ENCODE data around the gene NOL9.
"Not testable (repeated sequence)": the region's sequence is repeated elsewhere in the genome, so short reads cannot be mapped to it uniquely, and the experiment has no call there.

The NOL9 gene

DNA sequence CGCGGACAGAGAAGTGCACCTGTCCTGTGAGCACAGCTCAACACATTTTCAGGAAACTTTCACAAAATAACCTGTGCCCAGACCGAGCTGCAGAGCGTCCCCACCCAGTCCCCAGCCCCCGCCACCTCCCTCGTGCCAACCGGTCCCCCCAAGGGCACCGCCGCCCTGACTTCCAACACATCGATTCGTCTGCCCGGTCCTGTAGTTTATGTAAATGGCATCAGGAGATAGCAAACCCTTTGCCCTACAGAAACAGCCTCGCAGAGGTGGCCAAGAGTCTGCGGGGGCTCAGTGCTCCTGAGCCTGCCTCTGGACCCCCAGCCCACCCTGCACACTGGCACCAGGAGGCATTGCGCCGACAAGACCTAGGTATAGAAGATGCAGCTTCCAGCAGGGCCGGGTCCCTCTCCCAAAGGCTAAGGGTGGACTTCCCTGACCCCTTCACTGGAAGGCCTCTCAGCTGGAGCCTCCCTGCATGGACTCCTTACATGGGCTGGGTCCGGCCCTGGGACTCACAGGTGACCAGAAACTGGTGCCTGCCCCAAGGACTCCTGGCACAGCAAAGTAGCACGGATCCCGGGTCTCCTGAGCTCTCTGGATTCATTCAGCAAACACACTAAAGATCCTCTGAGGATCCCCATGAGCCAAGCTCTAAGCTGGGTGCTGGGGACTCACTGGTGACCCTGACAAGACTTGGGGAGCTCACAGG, 56.3 kb downstream of the NOL9 start:
- Histone ChIP-seq H3K36me3 (ENCODE audit: control insufficient read depth in 2 of 2, insufficient read depth in 2 of 2, low read length in 2 of 2) (no peaks in the 10 kb centered on the region), H3K9me3 (ENCODE audit: control insufficient read depth in 2 of 2, low read length in 2 of 2) (no peaks in the 10 kb centered on the region), H3K27me3 (ENCODE audit: control insufficient read depth in 2 of 2, insufficient read depth in 2 of 2, low read length in 2 of 2) (peaks cover 8 to 9% of the 10 kb centered on the region in 2 donors), H3K4me3 (ENCODE audit: low read length in 2 of 2) (peak overlapping the region; percentile 49 to 66), H3K4me1 (ENCODE audit: control insufficient read depth in 2 of 2, insufficient read depth in 2 of 2, low read length in 2 of 2) (peaks cover 8 to 16% of the 10 kb centered on the region in 2 donors), H3K9ac (ENCODE audit: low read depth in 1 of 2, low read length in 2 of 2) (peak overlapping the region in 1 of 2 donors; percentile 36), H3K27ac (ENCODE audit: low read depth in 2 of 2, low read length in 2 of 2) (no peak overlapping the region)

DNA sequence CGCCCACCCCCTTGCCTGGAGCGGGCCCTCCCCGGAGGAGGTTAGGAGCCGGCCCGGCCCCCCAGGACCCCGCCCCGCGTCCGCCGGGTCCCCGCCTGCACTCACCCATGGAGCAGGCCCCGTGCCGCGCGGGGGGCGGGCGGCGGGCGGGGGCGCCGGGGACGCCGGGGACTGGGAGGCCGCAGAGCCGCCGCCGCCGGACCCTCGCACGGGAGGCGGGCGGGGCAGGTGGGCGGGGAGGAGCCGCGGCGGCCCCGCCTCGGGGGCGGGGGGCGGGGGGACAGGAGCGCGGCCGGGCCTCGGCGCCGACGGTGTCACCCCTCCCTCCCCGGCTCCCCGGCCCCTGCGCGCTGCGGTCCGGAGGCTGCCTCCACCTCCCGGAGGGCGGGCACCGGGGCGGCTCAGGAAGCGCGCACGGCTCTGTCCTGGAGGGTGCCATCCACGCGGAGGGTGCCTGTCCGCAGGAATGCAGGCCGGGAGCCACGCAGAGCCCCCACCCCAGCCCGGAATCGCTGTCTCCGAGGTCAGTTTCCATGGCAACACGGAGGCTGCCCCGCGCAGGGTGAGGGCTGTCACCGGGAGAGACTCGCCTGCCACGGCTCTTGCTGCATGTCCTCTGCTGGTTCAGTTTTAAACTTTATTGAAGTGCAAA, 57.0 kb downstream of the NOL9 start:
- Histone ChIP-seq H3K9me3 (ENCODE audit: control insufficient read depth in 2 of 2, low read length in 2 of 2) (no peaks in the 10 kb centered on the region), H3K4me1 (ENCODE audit: control insufficient read depth in 2 of 2, insufficient read depth in 2 of 2, low read length in 2 of 2) (peaks cover 8 to 16% of the 10 kb centered on the region in 2 donors), H3K27ac (ENCODE audit: low read depth in 2 of 2, low read length in 2 of 2) (no peak overlapping the region), H3K27me3 (ENCODE audit: control insufficient read depth in 2 of 2, insufficient read depth in 2 of 2, low read length in 2 of 2) (peaks cover 8 to 9% of the 10 kb centered on the region in 2 donors), H3K36me3 (ENCODE audit: control insufficient read depth in 2 of 2, insufficient read depth in 2 of 2, low read length in 2 of 2) (no peaks in the 10 kb centered on the region), H3K9ac (ENCODE audit: low read depth in 1 of 2, low read length in 2 of 2) (peak overlapping the region in 1 of 2 donors; percentile 36), H3K4me3 (ENCODE audit: low read length in 2 of 2) (peak overlapping the region; percentile 49 to 66)

DNA sequence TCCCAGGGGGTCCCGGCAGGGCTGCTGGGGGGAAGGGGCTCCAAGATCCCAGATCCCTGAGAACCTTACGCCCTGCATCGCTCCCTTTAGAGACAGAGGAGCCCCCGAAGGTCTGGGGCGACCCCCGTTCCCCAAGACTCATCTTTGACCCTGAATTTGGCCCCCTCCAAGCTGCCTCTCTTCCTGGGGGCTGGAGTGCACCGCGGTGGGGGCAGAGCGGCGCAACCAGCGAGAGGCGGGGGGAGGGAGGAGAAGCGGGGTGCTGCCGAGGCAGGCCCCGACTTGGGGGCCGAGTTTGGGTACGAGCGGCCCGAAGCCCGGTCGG, 57.5 kb downstream of the NOL9 start:
- Histone ChIP-seq H3K4me3 (ENCODE audit: low read length in 2 of 2) (peak overlapping the region in 1 of 2 donors; percentile 19), H3K9ac (ENCODE audit: low read depth in 1 of 2, low read length in 2 of 2) (no peak overlapping the region), H3K4me1 (ENCODE audit: control insufficient read depth in 2 of 2, insufficient read depth in 2 of 2, low read length in 2 of 2) (peaks cover 8 to 11% of the 10 kb centered on the region in 2 donors), H3K36me3 (ENCODE audit: control insufficient read depth in 2 of 2, insufficient read depth in 2 of 2, low read length in 2 of 2) (no peaks in the 10 kb centered on the region), H3K27me3 (ENCODE audit: control insufficient read depth in 2 of 2, insufficient read depth in 2 of 2, low read length in 2 of 2) (peaks cover 8 to 9% of the 10 kb centered on the region in 2 donors), H3K9me3 (ENCODE audit: control insufficient read depth in 2 of 2, low read length in 2 of 2) (no peaks in the 10 kb centered on the region), H3K27ac (ENCODE audit: low read depth in 2 of 2, low read length in 2 of 2) (no peak overlapping the region)

DNA sequence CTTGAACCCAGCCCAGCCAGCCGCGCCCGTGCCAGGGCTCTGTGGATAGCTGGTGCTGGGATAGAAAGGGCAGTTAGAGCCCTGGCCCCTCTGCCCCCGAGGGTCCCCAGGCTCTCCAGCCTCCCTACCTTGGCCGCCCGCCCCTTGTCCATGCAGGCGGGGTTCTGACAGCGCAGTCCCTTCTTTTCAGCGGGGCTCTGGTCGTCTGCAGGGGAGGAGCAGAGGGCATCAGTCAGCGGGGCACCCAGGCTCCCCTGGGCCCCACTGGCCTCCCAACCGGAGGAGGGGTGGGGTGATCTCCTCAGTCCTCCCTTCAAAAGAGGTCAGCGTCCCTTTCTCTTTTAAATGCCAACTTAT, 58.0 kb downstream of the NOL9 start:
- peaks cover 8 to 9% of the 10 kb centered on the region in 2 donors for H3K27me3 ChIP-seq (ENCODE audit: control insufficient read depth in 2 of 2, insufficient read depth in 2 of 2, low read length in 2 of 2)
- peaks cover 9 to 12% of the 10 kb centered on the region in 2 donors for H3K4me1 ChIP-seq (ENCODE audit: control insufficient read depth in 2 of 2, insufficient read depth in 2 of 2, low read length in 2 of 2)
- no peak overlapping the region for H3K27ac ChIP-seq (ENCODE audit: low read depth in 2 of 2, low read length in 2 of 2)
- no peaks in the 10 kb centered on the region for H3K9me3 ChIP-seq (ENCODE audit: control insufficient read depth in 2 of 2, low read length in 2 of 2)
- no peak overlapping the region for H3K9ac ChIP-seq (ENCODE audit: low read depth in 1 of 2, low read length in 2 of 2)
- no peak overlapping the region for H3K4me3 ChIP-seq (ENCODE audit: low read length in 2 of 2)
- H3K36me3 ChIP-seq (ENCODE audit: control insufficient read depth in 2 of 2, insufficient read depth in 2 of 2, low read length in 2 of 2) = no peaks in the 10 kb centered on the region

DNA sequence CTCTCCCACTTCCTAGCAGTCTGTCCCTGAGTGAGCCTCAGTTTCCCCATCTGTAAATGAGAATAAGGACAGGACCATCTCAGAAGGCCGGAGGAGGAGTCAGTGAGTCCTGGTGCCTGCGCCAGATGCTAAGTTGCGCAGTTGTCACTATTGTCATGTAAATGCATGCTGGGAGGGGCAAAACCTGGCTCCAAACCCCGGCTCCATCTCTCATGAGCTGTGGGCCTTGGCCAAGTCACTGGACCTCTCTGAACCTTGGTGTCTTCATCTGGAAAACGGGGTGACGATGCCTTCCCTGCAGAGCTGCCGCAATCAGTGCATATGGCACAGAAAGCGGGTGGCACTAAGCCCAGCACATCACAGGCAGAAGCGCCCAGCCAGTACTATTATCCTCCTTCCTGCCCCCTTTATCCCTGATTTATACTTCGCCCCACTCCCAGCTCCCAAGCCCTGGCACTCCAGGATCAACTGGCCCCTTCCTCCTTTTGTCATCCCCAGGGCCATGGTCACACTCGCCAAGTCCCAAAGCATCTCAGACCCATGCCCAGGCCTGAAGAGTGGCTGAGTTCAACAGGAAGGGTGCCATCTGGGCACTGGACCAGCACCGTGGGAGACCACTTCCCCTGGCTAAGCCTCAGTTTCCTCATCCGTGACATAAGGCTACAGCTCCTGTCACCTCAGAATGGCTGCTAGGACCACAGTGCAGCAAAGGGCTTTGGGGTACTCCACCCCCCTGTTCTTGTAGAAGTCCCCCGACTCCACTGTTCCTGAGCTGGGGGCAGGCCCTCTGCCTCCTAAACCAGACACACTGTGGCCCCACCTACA, 58.6 kb downstream of the NOL9 start:
- H3K27ac ChIP-seq (ENCODE audit: low read depth in 2 of 2, low read length in 2 of 2) = no peak overlapping the region

DNA sequence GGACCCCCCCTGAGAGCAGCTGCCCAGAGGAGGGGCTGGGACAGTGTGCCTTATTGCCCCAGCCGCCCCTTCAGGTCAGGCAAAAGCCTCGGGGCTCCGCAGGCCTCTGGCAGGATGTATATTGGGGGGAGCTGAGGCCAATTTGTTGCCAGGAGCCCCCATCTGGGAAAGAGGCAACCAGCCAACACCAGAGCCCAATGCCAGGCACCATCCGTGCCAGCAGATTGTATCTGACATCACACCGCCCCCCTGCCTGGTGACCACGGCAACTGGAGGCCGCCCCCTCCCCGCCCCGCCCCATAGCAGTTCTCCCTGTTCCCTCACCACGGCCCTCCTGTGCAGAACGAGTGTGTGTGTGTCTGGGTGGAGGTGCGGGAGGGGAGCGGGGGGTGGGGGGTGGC, 59.3 kb downstream of the NOL9 start:
- H3K4me1 ChIP-seq (ENCODE audit: control insufficient read depth in 2 of 2, insufficient read depth in 2 of 2, low read length in 2 of 2) = peaks cover 14 to 18% of the 10 kb centered on the region in 2 donors
- H3K9ac ChIP-seq (ENCODE audit: low read depth in 1 of 2, low read length in 2 of 2) = no peak overlapping the region
- H3K27me3 ChIP-seq (ENCODE audit: control insufficient read depth in 2 of 2, insufficient read depth in 2 of 2, low read length in 2 of 2) = peaks cover 8 to 9% of the 10 kb centered on the region in 2 donors
- no peaks in the 10 kb centered on the region for H3K9me3 ChIP-seq (ENCODE audit: control insufficient read depth in 2 of 2, low read length in 2 of 2)
- H3K27ac ChIP-seq (ENCODE audit: low read depth in 2 of 2, low read length in 2 of 2) = no peak overlapping the region
- H3K36me3 ChIP-seq (ENCODE audit: control insufficient read depth in 2 of 2, insufficient read depth in 2 of 2, low read length in 2 of 2) = no peaks in the 10 kb centered on the region
- no peak overlapping the region for H3K4me3 ChIP-seq (ENCODE audit: low read length in 2 of 2)

More for the DNA sequence above, 58.6 kb downstream of the NOL9 start:
- no peak overlapping the region for H3K9ac ChIP-seq (ENCODE audit: low read depth in 1 of 2, low read length in 2 of 2)
- no peaks in the 10 kb centered on the region for H3K9me3 ChIP-seq (ENCODE audit: control insufficient read depth in 2 of 2, low read length in 2 of 2)
- no peaks in the 10 kb centered on the region for H3K36me3 ChIP-seq (ENCODE audit: control insufficient read depth in 2 of 2, insufficient read depth in 2 of 2, low read length in 2 of 2)
- H3K4me3 ChIP-seq (ENCODE audit: low read length in 2 of 2) = no peak overlapping the region
- H3K27me3 ChIP-seq (ENCODE audit: control insufficient read depth in 2 of 2, insufficient read depth in 2 of 2, low read length in 2 of 2) = peaks cover 8 to 9% of the 10 kb centered on the region in 2 donors
- peaks cover 10 to 15% of the 10 kb centered on the region in 2 donors for H3K4me1 ChIP-seq (ENCODE audit: control insufficient read depth in 2 of 2, insufficient read depth in 2 of 2, low read length in 2 of 2)

DNA sequence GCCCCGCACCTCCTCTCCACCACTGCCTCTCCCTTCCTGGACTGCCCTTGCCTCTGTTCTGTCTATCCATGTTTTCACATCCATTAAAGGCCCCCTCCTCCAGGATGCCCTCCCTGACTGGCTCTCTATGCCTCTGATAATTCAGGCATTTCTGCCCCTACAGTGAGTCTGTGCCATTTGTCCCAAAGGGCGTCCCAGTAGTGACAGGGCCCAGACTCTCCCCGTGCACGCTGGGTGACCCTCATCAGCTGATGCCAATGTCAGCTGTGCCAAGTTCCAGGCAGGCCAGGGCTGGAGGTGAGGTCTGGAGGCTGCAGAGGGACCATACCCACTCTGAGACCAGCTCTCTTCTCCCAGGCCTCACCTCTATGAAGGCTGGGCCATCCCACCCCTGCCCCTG, 59.7 kb downstream of the NOL9 start:
- peaks cover 8 to 9% of the 10 kb centered on the region in 2 donors for H3K27me3 ChIP-seq (ENCODE audit: control insufficient read depth in 2 of 2, insufficient read depth in 2 of 2, low read length in 2 of 2)
- H3K4me1 ChIP-seq (ENCODE audit: control insufficient read depth in 2 of 2, insufficient read depth in 2 of 2, low read length in 2 of 2) = peaks cover 16 to 22% of the 10 kb centered on the region in 2 donors

DNA sequence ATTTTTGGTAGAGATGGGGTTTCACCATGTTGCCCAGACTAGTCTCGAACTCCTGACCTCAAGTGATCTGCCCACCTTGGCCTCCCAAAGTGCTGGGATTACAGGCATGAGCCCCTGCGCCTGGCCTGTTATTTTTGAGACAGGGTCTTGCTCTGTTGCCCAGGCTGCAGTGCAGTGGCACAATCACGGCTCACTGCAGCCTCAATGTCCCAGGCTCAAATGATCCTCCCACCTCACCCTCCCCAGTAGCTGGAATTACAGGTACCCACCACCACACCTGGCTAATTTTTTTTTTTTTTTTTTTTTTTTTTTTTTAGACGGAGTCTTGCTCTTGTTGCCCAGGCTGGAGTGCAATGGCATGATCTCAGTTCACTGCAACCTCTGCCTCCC, 60.5 kb downstream of the NOL9 start:
- not testable (repeated sequence) for H3K9ac ChIP-seq (ENCODE audit: low read depth in 1 of 2, low read length in 2 of 2); H3K9me3 ChIP-seq (ENCODE audit: control insufficient read depth in 2 of 2, low read length in 2 of 2)
- H3K4me1 ChIP-seq (ENCODE audit: control insufficient read depth in 2 of 2, insufficient read depth in 2 of 2, low read length in 2 of 2) = peaks cover 24 to 27% of the 10 kb centered on the region in 2 donors

More for the DNA sequence above, 59.7 kb downstream of the NOL9 start:
- no peak overlapping the region for H3K9ac ChIP-seq (ENCODE audit: low read depth in 1 of 2, low read length in 2 of 2)
- no peaks in the 10 kb centered on the region for H3K9me3 ChIP-seq (ENCODE audit: control insufficient read depth in 2 of 2, low read length in 2 of 2)
- no peaks in the 10 kb centered on the region for H3K36me3 ChIP-seq (ENCODE audit: control insufficient read depth in 2 of 2, insufficient read depth in 2 of 2, low read length in 2 of 2)
- H3K4me3 ChIP-seq (ENCODE audit: low read length in 2 of 2) = no peak overlapping the region
- no peak overlapping the region for H3K27ac ChIP-seq (ENCODE audit: low read depth in 2 of 2, low read length in 2 of 2)

DNA sequence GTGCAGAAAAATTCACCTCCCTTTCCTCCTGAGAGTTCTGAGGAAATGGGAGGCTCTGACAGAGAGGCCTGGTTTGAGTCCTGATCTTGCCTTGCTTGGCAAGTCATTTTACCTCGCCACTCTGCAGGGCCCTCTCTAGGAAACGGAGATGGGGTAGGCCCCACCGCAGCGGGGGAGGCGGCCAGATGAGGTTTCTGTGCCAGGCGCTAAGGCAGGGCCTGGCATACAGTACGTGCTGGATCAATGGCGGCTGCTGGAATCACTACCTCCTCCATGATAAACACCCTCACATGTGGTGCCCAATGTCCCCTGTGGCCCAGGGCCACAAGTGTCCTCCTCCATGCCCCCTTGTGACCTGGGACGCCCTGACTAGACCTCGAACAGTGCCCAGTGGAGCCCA, 62.3 kb downstream of the NOL9 start:
- Histone ChIP-seq H3K9ac (ENCODE audit: low read depth in 1 of 2, low read length in 2 of 2) (no peak overlapping the region), H3K9me3 (ENCODE audit: control insufficient read depth in 2 of 2, low read length in 2 of 2) (no peaks in the 10 kb centered on the region), H3K4me3 (ENCODE audit: low read length in 2 of 2) (no peak overlapping the region), H3K4me1 (ENCODE audit: control insufficient read depth in 2 of 2, insufficient read depth in 2 of 2, low read length in 2 of 2) (peaks cover 26 to 27% of the 10 kb centered on the region in 2 donors), H3K27ac (ENCODE audit: low read depth in 2 of 2, low read length in 2 of 2) (no peak overlapping the region), H3K27me3 (ENCODE audit: control insufficient read depth in 2 of 2, insufficient read depth in 2 of 2, low read length in 2 of 2) (peaks cover 3 to 6% of the 10 kb centered on the region in 2 donors), H3K36me3 (ENCODE audit: control insufficient read depth in 2 of 2, insufficient read depth in 2 of 2, low read length in 2 of 2) (no peaks in the 10 kb centered on the region)

More for the DNA sequence above, 60.5 kb downstream of the NOL9 start:
- H3K4me3 ChIP-seq (ENCODE audit: low read length in 2 of 2); H3K27ac ChIP-seq (ENCODE audit: low read depth in 2 of 2, low read length in 2 of 2); H3K27me3 ChIP-seq (ENCODE audit: control insufficient read depth in 2 of 2, insufficient read depth in 2 of 2, low read length in 2 of 2); H3K36me3 ChIP-seq (ENCODE audit: control insufficient read depth in 2 of 2, insufficient read depth in 2 of 2, low read length in 2 of 2): not testable (repeated sequence)

DNA sequence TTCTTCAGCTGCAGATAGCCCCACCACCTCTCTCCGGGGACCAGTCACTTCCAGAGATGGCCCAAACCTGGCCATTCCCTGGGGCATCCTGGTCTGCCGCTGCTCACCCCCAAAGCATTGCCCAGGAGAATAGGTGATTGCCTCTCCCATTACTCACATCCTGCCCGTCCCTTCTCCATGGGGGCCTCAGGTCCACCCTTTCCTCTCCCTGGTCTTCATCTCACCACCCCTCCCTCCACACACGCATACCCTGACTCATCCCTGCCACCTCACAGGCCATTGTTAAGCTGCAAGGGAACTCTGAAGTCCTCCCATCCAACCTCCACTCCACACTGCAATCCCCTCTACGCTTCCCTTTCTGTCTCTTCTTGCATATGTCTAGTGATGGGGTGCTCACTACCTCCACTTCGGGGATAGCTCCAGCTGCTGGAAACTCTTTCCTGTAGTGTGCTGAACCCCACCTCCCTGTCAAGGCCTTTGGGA, 62.8 kb downstream of the NOL9 start, which contains the start of gene PLEKHG5:
Gene PLEKHG5 (minus strand): TSS at position 188 of the 483 bp plus-strand sequence. CDS start 14,096 bp downstream, outside the sequence.
- peak within 1 kb of the TSS; percentile 78 to 79 for H3K4me3 ChIP-seq (ENCODE audit: low read length in 2 of 2)
- H3K36me3 ChIP-seq (ENCODE audit: control insufficient read depth in 2 of 2, insufficient read depth in 2 of 2, low read length in 2 of 2) = no peaks in the 10 kb centered on the region
- H3K9me3 ChIP-seq (ENCODE audit: control insufficient read depth in 2 of 2, low read length in 2 of 2) = no peaks in the 10 kb centered on the region
- H3K27me3 ChIP-seq (ENCODE audit: control insufficient read depth in 2 of 2, insufficient read depth in 2 of 2, low read length in 2 of 2) = peaks cover 3% of the 10 kb centered on the region in 2 donors
- H3K4me1 ChIP-seq (ENCODE audit: control insufficient read depth in 2 of 2, insufficient read depth in 2 of 2, low read length in 2 of 2) = peaks cover 22% of the 10 kb centered on the region in 2 donors
- peak within 1 kb of the TSS; percentile 56 to 68 for H3K27ac ChIP-seq (ENCODE audit: low read depth in 2 of 2, low read length in 2 of 2)
- H3K9ac ChIP-seq (ENCODE audit: low read depth in 1 of 2, low read length in 2 of 2) = peak within 1 kb of the TSS; percentile 68 to 76
